Omental fat pad (tissue), 4 donors: ENCODE data around the gene CDC42EP5. TPM values are rescaled to one million over a fixed set of nuclear protein-coding genes. Genes with fewer than 3 reads are reported as not detected.

Experiments used
- ATAC-seq: fragments of 150-250 bp; one replicate; pipeline ENCODE4 v1.9.1; 2016; ENCODE audit warnings: mild to moderate bottlenecking, moderate library complexity; ENCODE audit not compliant: low FRiP score
- DNase-seq: peaks from one replicate; pipeline ENCODE4 v3.0.0-alpha.2; 2019; ENCODE audit warnings: low spot score
- small RNA-seq: library from RNA; depleted of rRNA; stranded (forward); fragments of <200 nt; gene quantifications from one replicate; pipeline ENCODE3, GENCODE V24; 2016
- total RNA-seq, 4 donors: library from RNA; depleted of rRNA; stranded (reverse); fragments of >200 nt; gene quantifications; one replicate each; pipeline ENCODE4 v1.1.0, GENCODE V29; 2016
- TF ChIP-seq, protein P1 (sequence below), 3 donors: fragments of 450-650 bp; IDR thresholded peaks; one replicate each; pipeline ENCODE4 v1.5.1; 2016 to 2017; ENCODE audit warnings: antibody characterized with exemption in 3 of 3, mild to moderate bottlenecking in 3 of 3, moderate library complexity in 2 of 3

Gene CDC42EP5
- total RNA-seq, 4 donors from 2014 or later = 12.1 to 24.1 (median 17.4) TPM

- no peak for DNase-seq
- no peak for ATAC-seq
- TF ChIP-seq, protein P1, sequence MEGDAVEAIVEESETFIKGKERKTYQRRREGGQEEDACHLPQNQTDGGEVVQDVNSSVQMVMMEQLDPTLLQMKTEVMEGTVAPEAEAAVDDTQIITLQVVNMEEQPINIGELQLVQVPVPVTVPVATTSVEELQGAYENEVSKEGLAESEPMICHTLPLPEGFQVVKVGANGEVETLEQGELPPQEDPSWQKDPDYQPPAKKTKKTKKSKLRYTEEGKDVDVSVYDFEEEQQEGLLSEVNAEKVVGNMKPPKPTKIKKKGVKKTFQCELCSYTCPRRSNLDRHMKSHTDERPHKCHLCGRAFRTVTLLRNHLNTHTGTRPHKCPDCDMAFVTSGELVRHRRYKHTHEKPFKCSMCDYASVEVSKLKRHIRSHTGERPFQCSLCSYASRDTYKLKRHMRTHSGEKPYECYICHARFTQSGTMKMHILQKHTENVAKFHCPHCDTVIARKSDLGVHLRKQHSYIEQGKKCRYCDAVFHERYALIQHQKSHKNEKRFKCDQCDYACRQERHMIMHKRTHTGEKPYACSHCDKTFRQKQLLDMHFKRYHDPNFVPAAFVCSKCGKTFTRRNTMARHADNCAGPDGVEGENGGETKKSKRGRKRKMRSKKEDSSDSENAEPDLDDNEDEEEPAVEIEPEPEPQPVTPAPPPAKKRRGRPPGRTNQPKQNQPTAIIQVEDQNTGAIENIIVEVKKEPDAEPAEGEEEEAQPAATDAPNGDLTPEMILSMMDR (IDR thresholded peaks at IDR 0.05) = no peak
Measured at GRCh38 chr19:54415208-54415900, 57.7 kb downstream of the CDC42EP5 start, which contains the start of gene TTYH1. TSS of gene TTYH1 (plus strand) at chr19:54415464. CDS start at chr19:54415553, 89 bp downstream.

Small RNA genes lying within 50 kb of the gene (small RNA-seq; reads per million reads assigned to genes)
- not detected for gene AC245884.3

Other genes with a start within 250 kb of the CDC42EP5 start
- 10 to 100 TPM in 1 of 4 donors, 1 to 10 TPM in 3; 2.1 to 13.6 (median 7.3) TPM for gene LILRA6, start 230.5 kb downstream of the CDC42EP5 start, total RNA-seq
- 10 to 100 TPM; 24.0 to 75.5 (median 39.4) TPM for gene LILRB5, start 216.0 kb downstream of the CDC42EP5 start, total RNA-seq
- 10 to 100 TPM in 2 of 4 donors, 1 to 10 TPM in 2; 3.5 to 15.4 (median 10.1) TPM for gene LILRB2, start 192.2 kb downstream of the CDC42EP5 start, total RNA-seq
- gene LILRA5, start 160.1 kb downstream of the CDC42EP5 start, total RNA-seq = 10 to 100 TPM in 1 of 4 donors, 1 to 10 TPM in 3; 3.7 to 13.2 (median 7.8) TPM
- gene LILRA4, start 134.1 kb downstream of the CDC42EP5 start, total RNA-seq = under 1 TPM in 1 of 4 donors, not detected in 3; 0.56 TPM
- gene LAIR1, start 108.4 kb downstream of the CDC42EP5 start, total RNA-seq = 10 to 100 TPM; 24.3 to 82.5 (median 37.0) TPM
- gene TTYH1, start 57.8 kb downstream of the CDC42EP5 start, total RNA-seq = under 1 TPM in 2 of 4 donors, not detected in 2; 0.28 to 0.84 TPM
- gene LENG8, start 24.1 kb downstream of the CDC42EP5 start, total RNA-seq = 100 to 1,000 TPM in 2 of 4 donors, 10 to 100 TPM in 2; 79.5 to 160 (median 112) TPM
- 1 to 10 TPM; 6.6 to 9.1 (median 7.8) TPM for gene LENG9, start 9.5 kb downstream of the CDC42EP5 start, total RNA-seq
- not detected for gene LAIR2, start 29.5 kb upstream of the CDC42EP5 start, total RNA-seq
- 1 to 10 TPM; 1.9 to 9.5 (median 6.9) TPM for gene LILRA2, start 100.5 kb upstream of the CDC42EP5 start, total RNA-seq
- 1 to 10 TPM in 3 of 4 donors, under 1 TPM in 1; 0.65 to 7.1 (median 2.5) TPM for gene LILRA1, start 120.3 kb upstream of the CDC42EP5 start, total RNA-seq
- 10 to 100 TPM in 1 of 4 donors, 1 to 10 TPM in 3; 1.4 to 17.3 (median 6.1) TPM for gene LILRB1, start 157.2 kb upstream of the CDC42EP5 start, total RNA-seq
- 10 to 100 TPM in 2 of 4 donors, 1 to 10 TPM in 2; 7.8 to 36.7 (median 10.4) TPM for gene LILRB4, start 189.7 kb upstream of the CDC42EP5 start, total RNA-seq